HCT116 (cell line): ENCODE results near the gene ITPR1. TPM values are rescaled to one million over a fixed set of nuclear protein-coding genes. Genes with fewer than 3 reads are reported as not detected.

ENCODE experiments used
- ATAC-seq: fragments of 200-7000 bp; cut with Tn5 transposase; 2 replicates; pipeline ENCODE4 v1.9.1; 2020; ENCODE audit warnings: mild to moderate bottlenecking, moderate library complexity
- BruUV-seq: library from RNA; stranded (reverse); fragments of 400-500 nt; replicated peaks from 2 replicates; lab custom pipeline; 2021; lab: Mats Ljungman, UMichigan
- CTCF ChIA-PET: fragments of 300-600 bp; sonication (Branson Sonifier 250); formaldehyde crosslinking; loops from one replicate; lab custom pipeline; 2021; ENCODE audit warnings: antibody characterized with exemption; lab: Charles Lee
- POLR2A ChIA-PET: fragments of 300-600, 350-600 bp; sonication (Branson Sonifier 250); formaldehyde crosslinking; loops from one replicate; lab custom pipeline; 2021; ENCODE audit warnings: antibody characterized with exemption; lab: Charles Lee
- RAD21 ChIA-PET, 2 experiments: fragments of 300-600 bp; sonication (Branson Sonifier 250); formaldehyde crosslinking; loops; one replicate each; lab custom pipeline; 2023; ENCODE audit warnings: low total read pairs in 2 of 2; ENCODE audit not compliant: uncharacterized antibody in 2 of 2, unreplicated experiment in 2 of 2, low non-redundant PET in 1 of 2; lab: Charles Lee
- DNase-seq: peaks from one replicate; pipeline ENCODE4 v3.0.0-alpha.2; 2010; ENCODE audit warnings: low read depth, low spot score
- H2AFZ ChIP-seq: fragments of 200-600 bp; shearing (Covaris generic), sonication (generic); 2 replicates; pipeline ENCODE4 v1.6.1; 2017; ENCODE audit warnings: low read depth, mixed run types, mixed read lengths, antibody characterized with exemption, low read length; ENCODE audit not compliant: poor library complexity, severe bottlenecking
- H3K27ac ChIP-seq: 2 replicates; pipeline ENCODE4 v1.5.1; 2012; ENCODE audit warnings: low read depth, low read length
- H3K27me3 ChIP-seq: fragments of 200-600 bp; sonication (generic); 2 replicates; pipeline ENCODE4 v1.6.1; 2016; ENCODE audit warnings: mixed run types, low read length, mixed read lengths; ENCODE audit not compliant: insufficient read depth
- H3K36me3 ChIP-seq, 2 experiments: fragments of 200-500 bp in 1 of 2; fragments of 200-600 bp in 1 of 2; sonication (Bioruptor generic) in 1 of 2; sonication (generic) in 1 of 2; 2 replicates each; pipeline versions ENCODE4 v1.5.1 to v1.6.1; 2014 to 2016; ENCODE audit warnings: low read length in 2 of 2, inconsistent platforms in 1 of 2, mixed read lengths in 1 of 2, mixed run types in 1 of 2; ENCODE audit not compliant: insufficient read depth in 2 of 2, control insufficient read depth in 1 of 2
- H3K4me1 ChIP-seq, 2 experiments: fragments of 200-600 bp in 1 of 2; sonication (generic) in 1 of 2; 2 replicates each; pipeline versions ENCODE4 v1.5.1 to v1.6.1; 2012 to 2017; ENCODE audit warnings: low read length in 2 of 2, inconsistent platforms in 1 of 2, mild to moderate bottlenecking in 1 of 2, mixed read lengths in 1 of 2, mixed run types in 1 of 2, moderate library complexity in 1 of 2; ENCODE audit not compliant: insufficient read depth in 2 of 2, control insufficient read depth in 1 of 2
- H3K4me2 ChIP-seq: fragments of 200-600 bp; sonication (generic); 2 replicates; pipeline ENCODE4 v1.6.1; 2017; ENCODE audit warnings: mixed run types, low read length, mixed read lengths
- H3K4me3 ChIP-seq, 2 experiments: fragments of 200-600 bp in 1 of 2; sonication (generic) in 1 of 2; replicated peaks in 1 of 2; 2 replicates each; pipeline ENCODE4 v1.5.1; 2011 to 2016; ENCODE audit warnings: low read length in 2 of 2, control low read depth in 1 of 2, low read depth in 1 of 2, mild to moderate bottlenecking in 1 of 2, mixed read lengths in 1 of 2, mixed run types in 1 of 2
- H3K79me2 ChIP-seq: fragments of 200-600 bp; sonication (generic); 2 replicates; pipeline ENCODE4 v1.6.1; 2017; ENCODE audit warnings: mild to moderate bottlenecking, mixed run types, low read length, moderate library complexity, mixed read lengths; ENCODE audit not compliant: insufficient read depth
- H3K9ac ChIP-seq: fragments of 200-600 bp; sonication (generic); 2 replicates; pipeline ENCODE4 v1.6.1; 2016; ENCODE audit warnings: low read length, mixed read lengths
- H3K9me2 ChIP-seq: fragments of 200-600 bp; sonication (generic), shearing (Covaris generic); 2 replicates; pipeline ENCODE4 v1.6.1; 2017; ENCODE audit warnings: mixed run types, mild to moderate bottlenecking, moderate library complexity; ENCODE audit not compliant: insufficient read depth
- H3K9me3 ChIP-seq, 2 experiments: fragments of 200-500 bp in 1 of 2; fragments of 200-600 bp in 1 of 2; sonication (Bioruptor generic) in 1 of 2; sonication (generic) in 1 of 2; 2 replicates each; pipeline ENCODE4 v1.6.1; 2014 to 2017; ENCODE audit warnings: low read length in 2 of 2, mixed read lengths in 2 of 2, inconsistent platforms in 1 of 2, low read depth in 1 of 2, mild to moderate bottlenecking in 1 of 2, mixed run types in 1 of 2, moderate library complexity in 1 of 2; ENCODE audit not compliant: control insufficient read depth in 1 of 2, insufficient read depth in 1 of 2
- H4K20me1 ChIP-seq: fragments of 200-600 bp; sonication (generic), shearing (Covaris generic); 2 replicates; pipeline ENCODE4 v1.6.1; 2017; ENCODE audit warnings: mixed run types, mild to moderate bottlenecking, moderate library complexity; ENCODE audit not compliant: insufficient read depth
- ATF3 ChIP-seq: IDR thresholded peaks from 2 replicates; pipeline ENCODE4 v1.6.1; 2012
- CBX3 ChIP-seq: IDR thresholded peaks from 2 replicates; pipeline ENCODE4 v1.6.1; 2012; ENCODE audit warnings: low read depth
- EGR1 ChIP-seq: IDR thresholded peaks from 2 replicates; pipeline ENCODE4 v1.6.1; 2012; ENCODE audit warnings: low read depth
- POLR2A ChIP-seq: IDR thresholded peaks from 2 replicates; pipeline ENCODE4 v1.7.0; 2011; ENCODE audit warnings: borderline replicate concordance; ENCODE audit not compliant: insufficient read depth, insufficient read length; ENCODE audit errors: extremely low read depth
- POLR2AphosphoS5 ChIP-seq: IDR thresholded peaks from 2 replicates; pipeline ENCODE4 v1.6.1; 2011; ENCODE audit warnings: mild to moderate bottlenecking, low read depth, low read length, moderate library complexity
- SP1 ChIP-seq: IDR thresholded peaks from 2 replicates; pipeline ENCODE4 v1.6.1; 2012; ENCODE audit warnings: low read depth
- TCF7L2 ChIP-seq: IDR thresholded peaks from 2 replicates; pipeline ENCODE4 v1.7.0; 2011; ENCODE audit warnings: borderline replicate concordance, inconsistent platforms; ENCODE audit not compliant: insufficient read depth, insufficient read length; ENCODE audit errors: extremely low read depth
- ZFX ChIP-seq: fragments of 450-650 bp; IDR thresholded peaks from 2 replicates; pipeline ENCODE4 v1.6.1; 2017
- intact Hi-C: fragments of 100-400 bp; cut with micrococcal nuclease; formaldehyde crosslinking; loops from 2 replicates; pipeline ENCODE4 v1.10.0; 2022
- total RNA-seq: library from RNA; stranded (reverse); gene quantifications from one replicate; pipeline ENCODE4 v1.2.1, GENCODE V29; 2021; ENCODE audit not compliant: unreplicated experiment
- TF ChIP-seq, protein P1 (sequence below): IDR thresholded peaks from 2 replicates; pipeline ENCODE4 v1.6.1; 2011; ENCODE audit warnings: mild to moderate bottlenecking, low read length, moderate library complexity; ENCODE audit not compliant: insufficient replicate concordance; ENCODE audit errors: extremely low read depth
- TF ChIP-seq, protein P2 (sequence below): IDR thresholded peaks from 2 replicates; pipeline ENCODE4 v1.6.1; 2012; ENCODE audit warnings: low read depth
- TF ChIP-seq, protein P3 (sequence below), 3 experiments: fragments of 200-600 bp in 1 of 3; sonication (generic) in 1 of 3; IDR thresholded peaks in 2 of 3; conservative IDR thresholded peaks in 1 of 3; 2 replicates each; pipeline ENCODE4 v1.5.1; 2012 to 2017; ENCODE audit warnings: low read depth in 2 of 3, low read length in 2 of 3, antibody characterized with exemption in 1 of 3, borderline replicate concordance in 1 of 3, control low read depth in 1 of 3, mild to moderate bottlenecking in 1 of 3, mixed read lengths in 1 of 3, mixed run types in 1 of 3, moderate library complexity in 1 of 3; ENCODE audit not compliant: insufficient read depth in 1 of 3

Gene ITPR1
- total RNA-seq, 1 experiment from 2014 or later: 9.2 TPM

DNA sequence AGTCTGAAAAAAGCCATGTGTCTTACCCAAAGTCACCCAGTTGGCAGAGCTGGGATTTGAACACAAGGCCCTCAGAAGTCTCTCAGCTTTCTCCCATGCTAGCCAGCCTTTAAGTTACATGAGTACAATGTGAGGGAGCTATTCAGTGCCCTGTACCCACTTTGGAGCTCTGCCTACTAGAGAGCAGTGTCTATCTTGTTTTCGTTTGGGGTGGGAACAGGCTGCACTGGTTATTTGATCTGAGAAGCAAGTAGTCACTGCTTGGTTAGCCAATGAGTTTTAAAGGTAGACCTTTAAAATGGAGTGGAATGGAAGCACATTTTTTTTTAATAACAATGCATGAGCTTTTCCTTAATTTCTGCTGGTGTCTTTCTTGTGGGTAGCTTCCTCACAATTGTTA lies 255.0 kb downstream of the ITPR1 start:
- no peaks in the 10 kb centered on the region for H4K20me1 ChIP-seq
- H3K36me3 ChIP-seq: no peaks in the 10 kb centered on the region
- no peak overlapping the region for H3K4me2 ChIP-seq
- DNase-seq: no peak
- ChIA-PET RAD21 (no interaction called here), CTCF (no interaction called here), POLR2A (no interaction called here)
- H3K79me2 ChIP-seq: no peaks in the 10 kb centered on the region
- H3K27me3 ChIP-seq: peaks cover 4% of the 10 kb centered on the region
- H3K9me3 ChIP-seq: no peaks in the 10 kb centered on the region
- ATAC-seq: no peak
- TF ChIP-seq, protein P1, sequence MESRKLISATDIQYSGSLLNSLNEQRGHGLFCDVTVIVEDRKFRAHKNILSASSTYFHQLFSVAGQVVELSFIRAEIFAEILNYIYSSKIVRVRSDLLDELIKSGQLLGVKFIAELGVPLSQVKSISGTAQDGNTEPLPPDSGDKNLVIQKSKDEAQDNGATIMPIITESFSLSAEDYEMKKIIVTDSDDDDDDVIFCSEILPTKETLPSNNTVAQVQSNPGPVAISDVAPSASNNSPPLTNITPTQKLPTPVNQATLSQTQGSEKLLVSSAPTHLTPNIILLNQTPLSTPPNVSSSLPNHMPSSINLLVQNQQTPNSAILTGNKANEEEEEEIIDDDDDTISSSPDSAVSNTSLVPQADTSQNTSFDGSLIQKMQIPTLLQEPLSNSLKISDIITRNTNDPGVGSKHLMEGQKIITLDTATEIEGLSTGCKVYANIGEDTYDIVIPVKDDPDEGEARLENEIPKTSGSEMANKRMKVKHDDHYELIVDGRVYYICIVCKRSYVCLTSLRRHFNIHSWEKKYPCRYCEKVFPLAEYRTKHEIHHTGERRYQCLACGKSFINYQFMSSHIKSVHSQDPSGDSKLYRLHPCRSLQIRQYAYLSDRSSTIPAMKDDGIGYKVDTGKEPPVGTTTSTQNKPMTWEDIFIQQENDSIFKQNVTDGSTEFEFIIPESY: no peak
- TF ChIP-seq POLR2AphosphoS5: no peak
- no peak for TF ChIP-seq EGR1
- no peak for TF ChIP-seq SP1
- TF ChIP-seq ZFX: no peak
- H3K9ac ChIP-seq: no peak overlapping the region
- H3K9me2 ChIP-seq: no peaks in the 10 kb centered on the region
- no peak overlapping the region for H3K27ac ChIP-seq
- no peak overlapping the region for H3K4me3 ChIP-seq
- no peak overlapping the region for H2AFZ ChIP-seq
- intact Hi-C loops: no loop called here
- BruUV-seq: no TSS peak
- no peaks in the 10 kb centered on the region for H3K4me1 ChIP-seq

GRCh38 chr3:4748701-4749378 lies 255.7 kb downstream of the ITPR1 start:
- ATAC-seq (no peak), DNase-seq (no peak)
- TF ChIP-seq ATF3 (no peak), POLR2A (no peak), CBX3 (no peak), POLR2AphosphoS5 (no peak), ZFX (no peak), TCF7L2 (no peak)
- TF ChIP-seq, protein P2, sequence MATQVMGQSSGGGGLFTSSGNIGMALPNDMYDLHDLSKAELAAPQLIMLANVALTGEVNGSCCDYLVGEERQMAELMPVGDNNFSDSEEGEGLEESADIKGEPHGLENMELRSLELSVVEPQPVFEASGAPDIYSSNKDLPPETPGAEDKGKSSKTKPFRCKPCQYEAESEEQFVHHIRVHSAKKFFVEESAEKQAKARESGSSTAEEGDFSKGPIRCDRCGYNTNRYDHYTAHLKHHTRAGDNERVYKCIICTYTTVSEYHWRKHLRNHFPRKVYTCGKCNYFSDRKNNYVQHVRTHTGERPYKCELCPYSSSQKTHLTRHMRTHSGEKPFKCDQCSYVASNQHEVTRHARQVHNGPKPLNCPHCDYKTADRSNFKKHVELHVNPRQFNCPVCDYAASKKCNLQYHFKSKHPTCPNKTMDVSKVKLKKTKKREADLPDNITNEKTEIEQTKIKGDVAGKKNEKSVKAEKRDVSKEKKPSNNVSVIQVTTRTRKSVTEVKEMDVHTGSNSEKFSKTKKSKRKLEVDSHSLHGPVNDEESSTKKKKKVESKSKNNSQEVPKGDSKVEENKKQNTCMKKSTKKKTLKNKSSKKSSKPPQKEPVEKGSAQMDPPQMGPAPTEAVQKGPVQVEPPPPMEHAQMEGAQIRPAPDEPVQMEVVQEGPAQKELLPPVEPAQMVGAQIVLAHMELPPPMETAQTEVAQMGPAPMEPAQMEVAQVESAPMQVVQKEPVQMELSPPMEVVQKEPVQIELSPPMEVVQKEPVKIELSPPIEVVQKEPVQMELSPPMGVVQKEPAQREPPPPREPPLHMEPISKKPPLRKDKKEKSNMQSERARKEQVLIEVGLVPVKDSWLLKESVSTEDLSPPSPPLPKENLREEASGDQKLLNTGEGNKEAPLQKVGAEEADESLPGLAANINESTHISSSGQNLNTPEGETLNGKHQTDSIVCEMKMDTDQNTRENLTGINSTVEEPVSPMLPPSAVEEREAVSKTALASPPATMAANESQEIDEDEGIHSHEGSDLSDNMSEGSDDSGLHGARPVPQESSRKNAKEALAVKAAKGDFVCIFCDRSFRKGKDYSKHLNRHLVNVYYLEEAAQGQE: no peak
- TF ChIP-seq, protein P3, sequence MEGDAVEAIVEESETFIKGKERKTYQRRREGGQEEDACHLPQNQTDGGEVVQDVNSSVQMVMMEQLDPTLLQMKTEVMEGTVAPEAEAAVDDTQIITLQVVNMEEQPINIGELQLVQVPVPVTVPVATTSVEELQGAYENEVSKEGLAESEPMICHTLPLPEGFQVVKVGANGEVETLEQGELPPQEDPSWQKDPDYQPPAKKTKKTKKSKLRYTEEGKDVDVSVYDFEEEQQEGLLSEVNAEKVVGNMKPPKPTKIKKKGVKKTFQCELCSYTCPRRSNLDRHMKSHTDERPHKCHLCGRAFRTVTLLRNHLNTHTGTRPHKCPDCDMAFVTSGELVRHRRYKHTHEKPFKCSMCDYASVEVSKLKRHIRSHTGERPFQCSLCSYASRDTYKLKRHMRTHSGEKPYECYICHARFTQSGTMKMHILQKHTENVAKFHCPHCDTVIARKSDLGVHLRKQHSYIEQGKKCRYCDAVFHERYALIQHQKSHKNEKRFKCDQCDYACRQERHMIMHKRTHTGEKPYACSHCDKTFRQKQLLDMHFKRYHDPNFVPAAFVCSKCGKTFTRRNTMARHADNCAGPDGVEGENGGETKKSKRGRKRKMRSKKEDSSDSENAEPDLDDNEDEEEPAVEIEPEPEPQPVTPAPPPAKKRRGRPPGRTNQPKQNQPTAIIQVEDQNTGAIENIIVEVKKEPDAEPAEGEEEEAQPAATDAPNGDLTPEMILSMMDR (IDR thresholded peaks at IDR 0.05 in 2 of 3, conservative IDR thresholded peaks at IDR 0.05 in 1 of 3; ENCODE audit: borderline replicate concordance in 1 of 3, insufficient read depth in 1 of 3, low read depth in 2 of 3, low read length in 2 of 3): no peak
- Histone ChIP-seq H3K27ac (no peak overlapping the region), H3K79me2 (no peaks in the 10 kb centered on the region), H3K9me2 (no peaks in the 10 kb centered on the region), H3K27me3 (peaks cover 4% of the 10 kb centered on the region), H3K36me3 (no peaks in the 10 kb centered on the region), H3K4me2 (no peak overlapping the region), H3K4me3 (no peak overlapping the region), H4K20me1 (no peaks in the 10 kb centered on the region), H2AFZ (no peak overlapping the region), H3K9me3 (no peaks in the 10 kb centered on the region), H3K4me1 (no peaks in the 10 kb centered on the region), H3K9ac (no peak overlapping the region)
- no TSS peak for BruUV-seq
- ChIA-PET RAD21 (no interaction called here), CTCF (no interaction called here), POLR2A (no interaction called here)
- intact Hi-C loops: no loop called here
